Right lobe of liver (tissue), 4 donors: ENCODE measurements around the gene RBCK1.

Source experiments
- CTCF ChIP-seq, 4 donors: fragments of 200-600 bp in 3 of 4; fragments of 450-650 bp in 1 of 4; IDR thresholded peaks; one replicate each; pipeline versions ENCODE4 v1.5.1 to v1.8.0; 2016 to 2022; ENCODE audit warnings: antibody characterized with exemption in 4 of 4, mild to moderate bottlenecking in 2 of 4
- POLR2A ChIP-seq: fragments of 450-650 bp; IDR thresholded peaks from one replicate; pipeline ENCODE4 v1.6.1; 2017; ENCODE audit warnings: antibody characterized with exemption, mild to moderate bottlenecking
- donor health status: DM: no; HTN: no; CAD: no.
- donor health status: DM: no; HTN: no; CAD: no.
- donor health status: DM: no; HTN: yes; CAD: no.

DNA sequence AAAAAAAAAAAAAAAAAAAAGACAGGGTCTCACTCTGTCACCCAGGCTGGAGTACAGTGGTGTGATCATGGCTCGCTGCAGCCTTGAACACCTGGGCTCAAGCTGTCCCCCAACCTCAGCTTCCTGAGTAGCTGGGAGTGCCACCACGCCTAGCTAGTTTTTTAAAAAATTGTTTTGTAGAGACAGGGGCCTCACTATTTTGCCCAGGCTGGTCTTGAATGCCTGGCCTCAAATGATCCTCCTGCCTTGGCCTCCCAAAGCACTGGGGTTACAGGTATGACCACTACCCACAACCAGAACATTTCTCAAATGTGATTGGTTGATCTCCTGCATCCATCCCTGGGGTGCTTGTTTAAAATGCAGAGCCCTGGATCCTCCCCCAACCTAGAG lies 5.6 kb upstream of the RBCK1 start:
- no peak for TF ChIP-seq CTCF (IDR thresholded peaks at IDR 0.05)
- no peak for TF ChIP-seq POLR2A
